Measurements from ENCODE around the gene PTPRN.
"Not testable (repeated sequence)": the region's sequence is repeated elsewhere in the genome, so short reads cannot be mapped to it uniquely, and the experiment has no call there.

PTPRN gene

GRCh38 chr2:219306047-219306446, 3.2 kb downstream of the PTPRN start:
- DNase-seq, result no peak

- no peak for DNase-seq
Measured at GRCh38 chr2:219304223-219304622, 5.0 kb downstream of the PTPRN start.

DNA sequence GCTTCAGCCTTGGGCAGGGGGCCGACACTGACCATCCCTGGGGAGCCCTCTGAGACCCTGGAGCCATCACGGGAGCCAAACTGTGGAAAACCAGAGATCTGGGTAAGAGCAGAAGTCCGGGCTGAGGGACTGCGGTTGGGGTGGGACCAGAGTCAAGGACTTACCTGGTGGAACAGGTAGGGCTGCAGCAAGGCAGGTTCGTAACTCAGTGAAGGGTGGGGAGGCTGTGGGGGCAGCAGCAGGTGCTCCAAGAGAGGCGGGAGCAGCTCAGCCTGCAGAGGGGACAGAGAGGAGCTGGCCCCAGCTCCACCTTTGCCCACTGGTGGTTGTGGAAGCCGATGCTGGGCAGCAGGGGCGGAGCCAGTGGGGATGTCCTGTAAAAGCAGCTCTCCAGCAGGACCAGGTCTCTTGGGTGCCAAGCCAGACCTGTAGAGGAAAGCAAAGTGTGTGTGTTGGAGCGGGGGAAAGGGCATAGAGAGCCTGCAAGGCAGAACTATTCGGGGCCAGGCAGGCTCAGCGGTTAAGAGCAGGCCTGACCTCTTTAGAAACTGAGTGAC, 6.7 kb downstream of the PTPRN start:
- no peak for DNase-seq

GRCh38 chr2:219300022-219300421, 9.2 kb downstream of the PTPRN start:
- DNase-seq, result no peak

GRCh38 chr2:219299372-219299760, 9.8 kb downstream of the PTPRN start:
- DNase-seq, result no peak

GRCh38 chr2:219298759-219299371, 10.3 kb downstream of the PTPRN start:
- DNase-seq, result peak; percentile 82

DNA sequence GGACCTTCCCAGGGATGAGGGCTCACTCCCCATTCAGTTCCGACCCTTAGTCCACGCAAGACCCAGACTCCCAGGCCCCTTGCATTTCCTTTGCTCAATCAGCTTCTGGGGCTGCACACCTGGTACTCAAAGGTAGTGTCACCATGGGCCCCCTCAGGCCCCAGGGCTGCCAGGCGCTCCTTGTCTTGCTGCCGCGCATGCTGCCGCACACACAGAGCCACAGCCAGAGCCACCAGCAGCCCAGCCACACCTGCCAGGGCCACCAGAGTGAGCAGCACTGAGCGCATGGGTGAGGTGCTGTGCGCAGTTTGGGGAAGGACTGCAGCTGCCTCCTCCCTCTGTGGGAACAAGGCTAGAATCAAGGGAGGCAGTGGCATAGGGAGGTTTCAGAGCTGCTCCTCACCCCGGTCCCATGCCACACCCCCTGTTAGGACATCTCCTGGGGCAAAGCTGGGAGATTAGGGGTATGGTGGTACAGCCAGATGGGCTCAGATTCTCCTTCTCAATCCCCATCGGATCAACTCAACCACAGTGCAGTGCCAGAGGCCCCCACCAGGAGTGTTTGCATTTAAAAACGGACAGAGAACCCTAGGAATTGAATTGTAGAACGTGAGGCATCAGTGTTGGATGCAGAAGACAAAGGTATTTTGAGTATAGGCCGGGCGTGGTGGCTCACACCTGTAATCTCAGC, 11.3 kb downstream of the PTPRN start:
- no peak for DNase-seq

DNA sequence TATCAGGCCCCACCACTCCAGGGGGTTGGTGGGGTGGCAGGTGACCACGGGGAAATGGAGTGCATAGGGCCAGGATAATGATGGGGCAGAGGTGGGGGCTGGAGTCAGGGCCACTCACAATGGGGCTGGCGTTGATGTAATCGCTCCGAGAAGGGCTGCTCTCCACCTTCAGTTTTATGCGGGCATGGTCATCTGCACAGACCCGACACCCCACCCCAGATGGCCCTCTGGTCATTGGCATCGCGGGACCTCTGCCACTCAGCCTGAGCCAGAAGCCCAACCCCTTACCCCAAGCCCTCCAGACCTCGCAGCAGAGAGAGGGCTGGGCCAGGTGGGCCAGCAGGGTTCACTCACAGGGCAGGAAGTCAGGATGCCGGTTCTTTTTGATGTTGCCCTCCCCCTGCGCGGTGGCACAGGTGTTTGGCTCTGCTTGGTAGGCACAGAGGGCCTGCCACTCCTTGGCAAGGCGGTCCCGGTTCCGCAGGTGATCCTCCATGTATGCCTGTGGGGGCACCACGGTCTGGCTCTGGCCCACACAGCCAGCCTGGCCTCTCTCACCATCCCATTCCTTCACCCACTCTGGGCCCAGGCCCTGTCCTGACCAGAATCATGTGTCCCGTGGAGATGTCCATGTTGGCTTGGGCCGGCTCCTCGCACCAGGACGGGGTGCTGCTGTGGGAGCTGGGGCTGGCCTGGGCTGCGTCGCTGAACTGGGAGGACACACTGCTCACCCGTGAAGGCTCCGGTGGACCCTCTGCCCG, 12.4 kb downstream of the PTPRN start:
- DNase-seq, result no peak

DNA sequence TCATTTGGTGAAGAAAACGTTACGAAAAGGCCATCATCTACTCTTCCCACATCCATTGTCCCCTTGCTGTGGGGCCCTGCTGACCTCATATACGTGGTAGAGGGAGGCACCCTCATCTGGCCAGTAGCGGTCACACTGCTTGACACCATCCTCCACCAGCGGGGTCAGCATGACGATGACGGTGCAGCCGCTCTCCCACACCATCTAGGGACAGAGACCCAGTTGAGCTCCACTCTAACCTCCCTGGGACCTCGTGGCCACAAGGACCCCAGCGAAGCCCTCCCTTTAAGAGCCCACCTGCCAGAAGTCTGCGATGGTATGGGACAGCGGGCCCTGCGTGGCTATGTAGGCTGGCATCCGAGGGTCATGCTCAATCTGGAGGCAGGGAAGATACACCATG, 13.1 kb downstream of the PTPRN start:
- no peak for DNase-seq

- DNase-seq, result peak; percentile 84
Measured at GRCh38 chr2:219294356-219295351, 14.5 kb downstream of the PTPRN start.

- no peak for DNase-seq
Measured at GRCh38 chr2:219293736-219294231, 15.4 kb downstream of the PTPRN start.

DNA sequence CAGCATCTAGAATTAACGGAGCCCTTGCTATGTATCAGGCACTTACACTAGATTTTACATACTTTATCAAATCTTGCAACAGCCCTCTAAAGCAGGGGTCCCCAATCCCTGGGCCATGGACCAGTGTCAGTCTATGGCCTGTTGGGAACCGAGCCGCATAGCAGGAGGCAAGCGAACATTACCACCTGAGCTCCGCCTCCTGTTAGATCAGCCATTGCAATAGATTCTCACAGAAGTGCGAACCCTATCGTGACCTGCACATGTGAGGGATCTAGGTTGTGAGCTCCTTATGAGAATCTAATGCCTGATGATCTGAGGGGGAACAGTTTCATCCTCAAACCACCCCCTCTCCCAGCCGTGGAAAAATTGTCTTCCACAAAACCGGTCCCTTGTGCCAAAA, 16.6 kb downstream of the PTPRN start:
- DNase-seq, result no peak

GRCh38 chr2:219291910-219292490, 17.2 kb downstream of the PTPRN start:
- DNase-seq, result no peak

- DNase-seq, result no peak
Measured at GRCh38 chr2:219291394-219291793, 17.8 kb downstream of the PTPRN start.

- no peak for DNase-seq
Measured at GRCh38 chr2:219290381-219291171, 18.6 kb downstream of the PTPRN start.

DNA sequence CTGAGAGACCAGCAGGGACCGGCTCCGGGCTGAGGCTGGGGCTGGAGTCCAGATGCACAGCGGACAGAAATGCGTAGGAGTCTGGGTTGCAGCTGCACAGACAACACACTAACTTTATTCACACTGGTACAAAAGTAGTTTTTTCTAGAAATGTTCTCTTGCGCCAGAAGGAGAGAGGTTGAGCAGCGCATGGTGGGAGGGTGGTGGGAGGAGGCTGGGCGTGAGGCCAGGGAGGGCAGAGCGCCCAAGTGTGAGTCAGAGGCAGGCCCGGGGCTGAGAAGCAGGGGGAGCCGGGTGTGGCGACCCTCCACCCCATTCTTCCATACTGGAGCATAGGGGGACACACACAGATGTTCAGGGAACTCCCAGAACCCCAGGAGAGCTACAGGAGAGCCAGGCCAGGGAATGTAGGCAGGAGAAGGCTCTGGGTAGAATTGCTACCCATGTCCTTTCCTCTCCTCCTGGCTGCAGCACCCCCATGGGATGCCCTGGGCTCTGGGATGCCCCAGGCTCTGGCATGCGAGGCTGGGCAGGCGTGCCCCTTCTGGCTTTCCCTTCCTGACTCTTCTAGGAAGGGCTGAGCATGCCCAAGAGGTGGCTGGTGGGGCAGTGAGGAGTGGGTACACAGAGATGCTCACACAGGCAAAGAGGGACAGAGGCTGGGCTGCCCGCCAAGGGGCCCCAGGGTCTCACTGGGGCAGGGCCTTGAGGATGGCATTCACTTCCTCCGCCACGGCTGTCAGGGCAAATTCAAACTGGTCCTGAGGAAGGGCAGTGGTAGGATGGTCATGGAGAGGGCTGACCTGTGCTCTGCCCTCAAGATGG, 19.5 kb downstream of the PTPRN start:
- peak; percentile 74 for DNase-seq

- DNase-seq, result no peak
Measured at GRCh38 chr2:219289195-219289536, 20.0 kb downstream of the PTPRN start.

DNA sequence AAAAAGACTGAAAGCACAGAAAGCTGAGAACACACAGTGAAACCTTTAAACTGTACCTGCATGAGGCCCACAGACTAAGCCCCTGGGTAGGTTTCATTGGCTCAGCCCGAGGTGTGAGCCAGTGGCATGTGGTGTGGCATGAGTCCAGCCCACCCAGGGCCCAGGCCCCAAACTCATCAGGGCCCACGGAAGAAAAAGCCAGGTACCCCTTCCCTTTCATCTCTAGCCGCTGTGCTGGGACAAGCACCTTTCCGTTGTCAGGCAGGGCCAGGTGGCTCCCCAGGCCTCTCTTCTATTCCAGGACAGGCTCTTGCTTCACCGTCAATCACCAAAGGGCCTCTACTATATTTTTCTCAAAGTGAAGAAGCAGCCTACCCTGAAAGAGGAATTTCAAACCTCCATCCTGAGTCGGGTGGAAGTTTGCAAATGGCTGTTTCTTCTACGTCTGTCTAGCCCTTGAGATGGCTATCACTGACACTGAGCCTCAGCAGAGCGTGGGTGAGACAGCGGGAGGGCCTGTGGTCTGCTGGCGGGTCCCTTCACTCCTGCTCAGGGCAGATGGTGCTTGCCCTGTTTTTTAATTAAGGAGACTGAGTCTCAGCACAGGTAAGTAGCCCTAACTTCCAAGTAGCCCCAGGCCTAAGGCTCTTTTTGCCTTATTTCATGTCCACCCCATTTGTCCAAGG, 21.5 kb downstream of the PTPRN start:
- DNase-seq, result peak; percentile 45

GRCh38 chr2:219287116-219287440, 22.1 kb downstream of the PTPRN start:
- DNase-seq, result not testable (repeated sequence)
